GM19372 (cell line): ENCODE measurements around the gene PPP2R5C.

Experiments used
- ATAC-seq: cut with Tn5 transposase; IDR thresholded peaks from one replicate; pipeline ENCODE4 v1.9.1; 2021; ENCODE audit warnings: mild to moderate bottlenecking, low read depth, moderate library complexity; ENCODE audit not compliant: unreplicated experiment

The PPP2R5C gene

GRCh38 chr14:101878822-101879528 lies 117.5 kb downstream of the PPP2R5C start:
- no peak for ATAC-seq

- no peak for ATAC-seq
Measured at GRCh38 chr14:101879529-101880336, 118.2 kb downstream of the PPP2R5C start.

GRCh38 chr14:101881426-101881825 lies 119.9 kb downstream of the PPP2R5C start:
- ATAC-seq: no peak

GRCh38 chr14:101882141-101882935 lies 120.8 kb downstream of the PPP2R5C start:
- no peak for ATAC-seq

GRCh38 chr14:101884089-101884933 lies 122.8 kb downstream of the PPP2R5C start:
- no peak for ATAC-seq

- no peak for ATAC-seq
Measured at GRCh38 chr14:101884934-101885576, 123.5 kb downstream of the PPP2R5C start.

- ATAC-seq: no peak
Measured at GRCh38 chr14:101887219-101887618, 125.7 kb downstream of the PPP2R5C start.

GRCh38 chr14:101888182-101888581 lies 126.7 kb downstream of the PPP2R5C start:
- ATAC-seq: no peak

GRCh38 chr14:101889366-101889765 lies 127.9 kb downstream of the PPP2R5C start:
- ATAC-seq: no peak

GRCh38 chr14:101889898-101890297 lies 128.4 kb downstream of the PPP2R5C start:
- no peak for ATAC-seq

- ATAC-seq: no peak
Measured at GRCh38 chr14:101891471-101891870, 130.0 kb downstream of the PPP2R5C start.

- no peak for ATAC-seq
Measured at GRCh38 chr14:101893759-101894158, 132.2 kb downstream of the PPP2R5C start.

- ATAC-seq: no peak
Measured at GRCh38 chr14:101894365-101895081, 133.0 kb downstream of the PPP2R5C start.

- ATAC-seq: no peak
Measured at GRCh38 chr14:101895256-101895655, 133.7 kb downstream of the PPP2R5C start.

GRCh38 chr14:101897326-101897725 lies 135.8 kb downstream of the PPP2R5C start:
- no peak for ATAC-seq

- no peak for ATAC-seq
Measured at GRCh38 chr14:101898416-101898815, 136.9 kb downstream of the PPP2R5C start.

GRCh38 chr14:101899263-101899662 lies 137.8 kb downstream of the PPP2R5C start:
- no peak for ATAC-seq

GRCh38 chr14:101900253-101900652 lies 138.7 kb downstream of the PPP2R5C start:
- ATAC-seq: no peak

- no peak for ATAC-seq
Measured at GRCh38 chr14:101903111-101903561, 141.6 kb downstream of the PPP2R5C start.
